CD4-positive, alpha-beta T cell treated with Interleukin-4 for 4 hours (primary cell): ENCODE measurements around the gene TPD52L1.
A peak's percentile ranks its signal among the peaks of the same experiment; 100 is the strongest.
"Not testable (repeated sequence)": the region's sequence is repeated elsewhere in the genome, so short reads cannot be mapped to it uniquely, and the experiment has no call there.

Experiments used
- DNase-seq: peaks from one replicate; pipeline ENCODE4 v3.0.0-alpha.2; 2020

Gene TPD52L1

DNA sequence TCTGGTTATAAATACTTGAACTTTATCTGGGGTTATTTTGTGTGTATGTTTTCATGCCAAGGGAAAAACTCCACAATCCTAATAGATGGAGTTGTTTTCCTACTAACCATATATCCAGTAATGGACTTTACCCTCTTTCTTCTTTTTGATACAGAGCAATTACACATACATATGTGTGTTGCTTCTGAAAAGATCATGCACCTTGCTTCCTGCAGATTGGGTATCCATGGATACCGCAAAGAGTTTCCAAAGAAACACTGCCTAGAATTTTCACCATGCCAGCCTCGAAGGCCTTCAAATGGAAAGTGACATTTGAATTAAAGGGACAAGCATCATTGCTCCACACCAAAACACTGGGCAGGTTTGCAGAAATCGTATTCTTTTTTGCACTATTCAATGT, 121.4 kb downstream of the TPD52L1 start:
- no peak for DNase-seq

DNA sequence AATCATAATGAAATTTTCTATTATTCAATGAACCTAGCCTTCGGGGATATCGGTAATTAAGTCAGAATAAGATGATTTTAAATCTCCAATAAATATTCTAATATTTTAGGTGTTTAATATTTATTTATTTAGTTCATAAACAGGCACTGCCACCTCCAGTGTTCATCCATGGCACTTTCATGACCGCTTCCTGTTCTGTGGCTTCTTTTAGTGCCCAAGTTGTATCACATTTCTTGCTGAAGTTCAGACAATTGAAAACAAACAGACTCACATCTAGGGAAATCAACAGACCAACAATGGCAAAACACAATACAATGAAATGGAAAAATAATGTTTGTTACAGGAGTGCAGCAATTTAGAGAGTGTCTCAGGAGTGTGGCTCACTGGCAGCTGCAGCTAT, 122.2 kb downstream of the TPD52L1 start:
- DNase-seq: no peak

DNA sequence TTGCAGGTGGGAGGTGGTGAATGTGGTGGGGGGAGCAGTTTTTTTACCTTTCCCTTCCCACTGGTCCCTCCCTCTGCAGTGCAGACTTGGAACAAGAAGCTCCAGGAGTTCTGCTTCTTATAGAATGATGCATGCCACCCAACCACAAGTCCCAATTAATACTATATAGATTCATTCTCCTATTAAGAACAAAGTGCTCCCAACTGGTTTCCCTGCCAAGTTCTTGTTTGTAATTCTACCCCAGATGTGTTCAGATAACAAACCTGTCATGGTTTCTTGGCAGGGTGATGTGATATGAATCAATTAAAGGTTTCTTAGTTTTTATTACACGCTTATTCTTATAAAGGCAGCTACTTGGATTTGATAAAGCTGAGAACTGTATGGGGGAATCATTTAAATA, 124.3 kb downstream of the TPD52L1 start:
- DNase-seq: no peak

DNA sequence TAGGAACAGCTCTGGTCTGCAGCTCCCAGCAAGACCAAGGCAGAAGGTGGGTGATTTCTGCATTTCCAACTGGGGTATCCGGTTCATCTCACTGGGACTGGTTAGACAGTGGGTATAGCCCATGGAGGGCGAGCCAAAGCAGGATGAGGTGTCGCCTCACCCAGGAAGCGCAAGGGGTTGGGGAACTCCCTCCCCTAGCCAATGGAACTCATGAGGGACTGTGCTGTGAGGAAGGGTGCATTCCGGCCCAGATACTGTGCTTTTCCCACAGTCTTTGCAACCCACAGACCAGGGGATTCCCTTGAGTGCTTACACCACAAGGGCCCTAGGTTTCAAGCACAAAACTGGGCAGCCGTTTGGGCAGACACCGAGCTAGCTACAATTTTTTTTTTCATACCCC, 126.4 kb downstream of the TPD52L1 start:
- DNase-seq: no peak

DNA sequence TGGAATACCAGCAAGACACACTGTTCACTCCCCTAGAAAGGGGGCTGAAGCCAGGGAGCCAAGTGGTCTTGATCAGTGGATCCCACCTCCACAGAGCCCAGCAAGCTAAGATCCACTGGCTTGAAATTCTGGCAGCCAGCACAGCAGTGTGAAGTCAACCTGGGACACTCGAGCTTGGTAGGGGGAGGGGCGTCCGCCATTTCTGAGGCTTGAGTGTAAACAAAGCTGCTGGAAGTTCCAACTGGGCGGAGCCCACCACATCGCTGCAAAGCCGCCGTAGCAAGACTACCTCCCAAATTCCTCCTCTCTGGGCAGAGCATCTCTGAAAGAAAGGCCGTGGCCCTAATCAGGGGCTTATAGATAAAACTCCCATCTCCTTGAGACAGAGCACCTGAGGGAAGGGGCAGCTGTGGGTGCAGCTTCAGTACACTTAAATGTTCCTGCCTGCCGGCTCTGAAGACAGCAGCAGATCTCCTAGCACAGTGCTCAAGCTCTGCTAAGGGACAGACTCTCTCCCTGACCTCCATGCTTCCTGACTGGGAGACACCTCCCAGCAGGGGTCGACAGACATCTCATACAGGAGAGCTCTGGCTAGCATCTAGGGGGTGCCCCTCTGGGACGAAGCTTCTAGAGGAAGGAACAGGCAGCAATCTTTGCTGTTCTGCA, 126.9 kb downstream of the TPD52L1 start:
- DNase-seq: not testable (repeated sequence)

DNA sequence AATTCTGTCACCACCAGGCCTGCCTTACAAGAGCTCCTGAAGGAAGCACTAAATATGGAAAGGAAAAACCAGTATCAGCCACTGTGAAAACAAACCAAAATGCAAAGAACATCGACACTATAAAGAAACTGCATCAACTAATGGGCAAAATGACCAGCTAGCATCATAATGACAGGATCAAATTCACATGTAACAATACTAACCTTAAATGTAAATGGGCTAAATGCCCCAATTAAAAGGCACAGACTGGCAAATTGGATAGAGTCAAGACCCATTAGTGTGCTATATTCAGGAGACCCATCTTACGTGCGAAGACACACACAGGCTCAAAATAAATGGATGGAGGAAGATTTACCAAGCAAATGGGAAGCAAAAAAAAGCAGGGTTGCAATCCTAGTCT, 128.9 kb downstream of the TPD52L1 start:
- DNase-seq: not testable (repeated sequence)

DNA sequence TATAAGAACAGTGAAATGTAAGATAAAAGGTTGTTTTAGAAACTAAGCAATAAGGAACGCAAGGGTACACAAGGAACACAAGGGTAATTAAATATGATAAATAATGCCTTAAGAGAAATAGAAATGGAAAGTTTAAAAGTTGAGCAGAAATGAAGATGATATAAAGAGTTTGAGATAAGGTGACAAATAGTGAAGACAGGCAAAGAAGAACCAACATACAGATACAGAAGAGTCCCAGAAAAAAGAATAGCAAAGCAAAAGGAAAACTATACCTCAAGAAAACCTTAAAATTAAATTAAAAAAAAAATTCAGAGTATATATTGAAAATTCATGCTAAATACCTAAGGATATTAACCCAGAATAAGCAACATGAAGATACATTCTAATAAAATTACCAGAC, 131.8 kb downstream of the TPD52L1 start:
- no peak for DNase-seq

DNA sequence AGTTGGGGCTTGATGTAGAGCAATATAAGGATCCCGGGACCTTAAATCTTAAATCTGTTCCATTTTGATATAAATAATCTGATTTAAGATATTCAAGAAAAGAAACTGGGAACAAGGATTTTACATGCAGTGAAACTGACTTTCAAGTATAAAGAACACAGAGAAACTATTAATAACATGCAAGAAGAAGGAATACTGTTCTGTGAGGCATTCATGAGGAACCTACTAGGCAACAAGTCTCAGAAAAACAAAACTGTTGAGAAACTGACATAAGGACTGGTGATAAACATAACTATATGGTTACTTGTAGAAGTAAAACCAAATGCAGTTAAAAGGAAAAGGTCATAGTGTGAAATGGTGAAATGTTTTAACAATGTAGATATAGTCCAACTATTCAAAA, 132.4 kb downstream of the TPD52L1 start:
- no peak for DNase-seq

DNA sequence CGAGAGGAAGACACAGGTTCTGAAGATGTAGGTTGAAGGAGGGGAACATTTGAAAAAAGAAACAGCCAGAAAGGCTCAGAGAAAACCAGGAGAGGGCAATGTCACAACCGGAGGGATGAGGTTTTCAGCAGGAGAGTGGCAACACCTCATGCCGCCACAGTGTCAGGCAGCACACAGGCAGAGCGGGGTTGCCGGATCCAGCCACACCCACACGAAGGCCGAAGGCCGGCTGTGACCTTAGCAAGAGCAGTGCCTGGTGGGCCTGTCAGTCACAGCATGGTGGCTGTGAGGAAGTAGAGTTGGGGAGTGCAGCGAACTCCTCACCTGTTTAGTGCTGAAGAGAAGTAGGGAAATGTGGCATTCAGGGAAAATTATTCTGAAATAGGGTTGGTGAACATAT, 134.1 kb downstream of the TPD52L1 start:
- DNase-seq: no peak

DNA sequence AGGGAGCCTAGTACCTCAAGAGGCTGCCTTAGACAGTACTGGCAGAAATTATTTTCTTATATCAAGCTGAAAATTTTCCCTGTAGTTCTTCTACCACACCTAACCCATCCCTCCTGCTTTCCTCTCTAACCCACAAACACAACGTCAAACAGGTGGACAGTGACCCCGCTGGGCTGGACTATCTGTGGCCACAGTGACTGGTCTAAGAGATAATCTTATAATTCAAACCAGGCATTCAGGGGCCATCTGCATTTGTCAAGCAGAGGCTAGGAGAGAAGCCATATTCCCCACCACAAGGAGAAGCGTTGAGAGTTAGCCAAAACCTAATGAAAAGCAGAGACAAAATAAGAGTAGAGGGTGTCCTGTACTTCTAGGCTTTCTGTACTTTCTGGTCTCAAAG, 140.0 kb downstream of the TPD52L1 start:
- DNase-seq: no peak

DNA sequence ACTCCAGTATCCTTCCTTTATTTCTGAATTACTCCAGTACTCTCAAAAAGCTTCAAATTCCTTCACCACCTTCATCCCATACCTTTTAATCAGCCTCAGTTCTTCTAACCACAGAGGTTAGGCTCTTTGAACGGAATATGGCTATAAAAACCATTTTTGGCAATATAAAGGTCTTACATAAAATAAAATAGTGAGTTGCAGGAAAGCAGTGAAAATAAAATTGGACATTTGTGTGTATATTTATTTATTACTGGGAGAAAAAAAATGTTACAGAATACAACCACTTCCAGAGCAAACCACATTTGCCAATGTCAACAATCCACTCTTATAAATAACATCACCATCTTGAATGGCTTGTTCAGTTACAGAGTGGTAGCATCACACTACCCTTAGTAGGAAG, 140.5 kb downstream of the TPD52L1 start:
- no peak for DNase-seq

DNA sequence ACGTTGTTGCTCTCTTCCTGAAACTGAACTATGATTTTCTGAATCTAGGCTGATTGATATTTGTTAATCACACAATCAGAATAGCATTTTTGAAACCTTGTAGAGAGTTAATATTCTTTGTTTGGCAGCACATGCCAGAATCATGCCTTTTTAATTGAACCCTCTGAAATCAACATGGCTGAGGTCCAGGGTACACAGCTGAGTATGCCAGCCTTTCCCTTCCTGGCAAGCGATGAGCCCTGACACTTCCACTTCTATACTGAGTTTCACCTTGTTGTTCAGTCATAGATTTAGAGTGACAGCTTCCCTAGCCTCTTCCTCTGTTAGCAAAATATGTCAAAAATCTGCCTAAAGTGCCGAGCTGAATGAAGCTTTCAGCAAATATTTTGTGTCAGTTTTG, 141.4 kb downstream of the TPD52L1 start:
- no peak for DNase-seq

DNA sequence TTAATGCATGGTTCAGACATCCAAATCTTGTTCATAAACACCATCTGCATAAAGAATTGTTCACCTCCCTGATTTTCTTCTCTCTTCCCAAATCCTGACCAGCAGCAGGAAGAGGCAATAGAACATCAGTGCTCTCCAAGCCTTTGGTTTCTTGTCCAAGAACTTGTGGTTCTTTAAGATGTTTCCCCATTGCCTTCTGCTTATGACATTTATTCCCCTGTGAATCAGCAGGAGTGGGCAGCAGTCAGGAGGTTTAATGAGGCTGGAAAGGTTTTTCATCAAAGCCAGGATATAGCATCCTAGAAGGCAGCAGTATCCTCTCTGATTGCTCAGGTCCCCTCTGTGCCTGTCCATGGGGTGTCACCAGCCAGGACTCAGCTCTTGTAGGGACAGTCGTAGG, 142.9 kb downstream of the TPD52L1 start:
- DNase-seq: no peak

DNA sequence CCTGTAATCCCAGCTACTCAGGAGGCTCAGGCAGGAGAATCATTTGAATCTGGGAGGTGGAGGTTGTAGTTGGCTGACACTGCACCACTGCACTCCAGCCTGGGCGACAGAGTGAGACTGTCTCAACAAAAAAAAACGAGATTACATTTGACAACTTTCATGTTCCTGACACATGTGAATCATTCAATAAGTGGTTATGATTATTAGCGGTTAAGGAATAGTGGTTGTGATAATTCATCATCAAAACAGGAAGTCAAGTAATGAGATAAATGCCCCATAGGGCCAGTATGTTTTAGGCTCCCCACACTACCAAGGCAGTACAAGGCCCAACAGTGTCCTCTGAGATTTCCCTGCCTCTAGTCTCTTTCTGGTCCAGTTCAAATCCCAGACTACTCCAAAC, 145.7 kb downstream of the TPD52L1 start:
- DNase-seq: peak; percentile 55

DNA sequence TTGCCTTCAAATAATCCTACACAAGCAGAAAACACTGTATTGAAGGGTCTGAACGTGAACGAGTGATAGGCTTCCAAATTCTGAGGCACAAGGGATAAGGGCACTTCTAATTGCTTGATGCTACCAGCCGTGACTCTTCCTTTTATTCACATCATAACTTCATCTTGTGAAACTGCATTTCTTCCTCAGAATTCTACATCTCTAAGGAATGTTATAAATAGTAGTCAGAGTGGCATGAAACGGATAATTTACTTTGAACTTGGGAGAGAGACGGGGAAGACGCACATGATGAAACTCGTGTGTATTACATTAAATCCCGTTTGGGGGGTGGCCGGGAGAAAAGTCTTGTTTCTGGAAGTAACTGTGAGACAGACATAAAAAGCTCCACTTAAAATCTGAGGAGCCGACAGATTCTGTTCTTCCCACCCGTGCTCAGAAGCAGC, 147.4 kb downstream of the TPD52L1 start:
- DNase-seq: no peak

DNA sequence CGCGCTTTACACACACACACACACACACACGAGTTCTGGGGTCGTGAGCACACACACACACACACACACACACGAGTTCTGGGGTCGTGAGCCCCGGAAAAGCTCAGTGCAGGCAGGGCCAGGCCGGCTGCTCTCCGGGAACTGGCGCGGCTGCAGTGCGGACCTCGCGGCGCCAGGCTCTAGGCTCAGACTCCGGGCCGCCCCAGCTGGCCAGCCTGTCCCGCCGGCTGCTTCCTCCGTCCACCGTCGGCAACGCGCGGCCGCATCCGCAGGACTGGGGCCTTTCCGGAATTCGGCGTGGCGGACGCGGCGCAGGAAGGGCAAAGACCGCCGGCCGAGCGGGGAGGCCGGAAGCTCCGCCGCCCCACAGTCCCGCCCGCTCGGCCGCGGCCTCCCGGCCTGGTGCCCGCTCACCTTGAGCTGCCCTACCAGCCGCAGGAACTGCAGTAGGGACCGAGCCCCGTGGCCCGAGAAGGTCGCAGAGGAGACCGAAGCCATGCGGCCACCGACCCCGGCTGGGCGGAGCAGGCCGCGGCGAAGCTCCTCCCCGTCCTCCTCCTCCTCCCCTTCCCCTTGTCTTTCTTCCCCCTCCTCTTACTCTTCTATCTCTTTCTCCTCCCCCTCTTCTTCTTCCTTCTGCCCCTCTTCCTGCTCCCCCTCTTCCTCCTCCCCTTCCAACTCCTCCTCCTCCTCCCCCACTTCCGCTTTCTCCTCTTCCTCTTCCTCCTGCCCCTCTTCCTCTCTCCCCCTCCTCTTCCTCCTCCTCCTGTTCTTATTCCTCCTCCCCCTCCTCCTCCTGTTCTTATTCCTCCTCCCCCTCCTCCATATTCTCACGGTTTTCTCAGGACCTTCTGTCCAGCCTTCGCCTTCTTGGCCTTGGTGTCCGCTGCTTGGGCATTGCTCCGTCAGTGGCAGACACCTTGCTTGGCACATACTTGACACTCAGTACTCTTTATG, 148.1 kb downstream of the TPD52L1 start, which contains the start of gene HDDC2:
Gene HDDC2, minus strand, starts transcription at position 533 of the 957 bp plus-strand sequence. Its CDS starts 35 bp downstream, at position 498.
- peak; percentile 13 for DNase-seq

DNA sequence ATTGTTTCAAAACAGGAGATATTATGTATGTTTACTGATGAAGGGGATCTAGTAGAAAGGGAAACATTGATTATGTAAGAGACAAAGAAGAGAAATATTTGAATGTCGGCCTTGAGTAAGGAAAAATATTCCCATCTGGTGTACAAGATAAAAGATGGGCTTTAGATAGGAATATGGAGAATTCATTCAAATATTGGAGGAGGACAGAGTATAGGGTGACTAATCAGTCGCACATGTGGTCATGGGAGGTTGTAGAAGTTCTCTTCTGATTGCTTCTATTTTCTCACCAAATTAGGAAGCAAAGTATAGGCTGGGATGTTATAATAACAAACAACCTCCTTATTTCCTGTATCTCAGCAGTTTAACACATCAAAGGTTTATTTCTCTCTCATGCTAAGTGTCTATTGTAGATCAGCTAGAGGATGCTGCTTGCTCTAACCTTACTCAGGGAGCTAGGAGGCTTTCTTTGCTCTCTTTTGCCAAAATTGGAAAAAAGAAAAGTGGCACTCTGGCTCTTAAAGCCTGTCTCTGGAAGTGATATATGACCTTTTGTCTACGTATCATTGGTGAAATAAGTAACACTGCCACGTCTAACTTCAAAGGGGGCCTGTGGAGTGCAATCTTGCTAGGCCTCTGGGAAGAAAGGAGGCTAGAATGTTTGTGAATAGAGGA, 149.4 kb downstream of the TPD52L1 start:
- DNase-seq: peak; percentile 50

DNA sequence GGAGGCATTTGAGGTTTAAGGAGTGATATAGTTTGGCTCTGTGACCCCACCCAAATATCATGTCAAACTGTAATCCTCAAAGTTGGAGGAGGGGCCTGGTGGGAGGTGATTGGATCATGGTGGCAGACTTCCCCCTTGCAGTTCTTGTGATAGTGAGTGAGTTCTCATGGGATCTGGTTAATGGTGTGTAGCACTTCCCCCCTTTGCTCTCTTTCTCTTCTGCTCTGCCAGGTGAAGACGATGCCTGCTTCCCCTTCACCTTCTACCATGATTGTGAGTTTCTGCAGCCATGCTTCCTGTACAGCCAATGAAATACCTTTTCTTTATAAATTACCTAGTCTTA, 149.9 kb downstream of the TPD52L1 start:
- no peak for DNase-seq

DNA sequence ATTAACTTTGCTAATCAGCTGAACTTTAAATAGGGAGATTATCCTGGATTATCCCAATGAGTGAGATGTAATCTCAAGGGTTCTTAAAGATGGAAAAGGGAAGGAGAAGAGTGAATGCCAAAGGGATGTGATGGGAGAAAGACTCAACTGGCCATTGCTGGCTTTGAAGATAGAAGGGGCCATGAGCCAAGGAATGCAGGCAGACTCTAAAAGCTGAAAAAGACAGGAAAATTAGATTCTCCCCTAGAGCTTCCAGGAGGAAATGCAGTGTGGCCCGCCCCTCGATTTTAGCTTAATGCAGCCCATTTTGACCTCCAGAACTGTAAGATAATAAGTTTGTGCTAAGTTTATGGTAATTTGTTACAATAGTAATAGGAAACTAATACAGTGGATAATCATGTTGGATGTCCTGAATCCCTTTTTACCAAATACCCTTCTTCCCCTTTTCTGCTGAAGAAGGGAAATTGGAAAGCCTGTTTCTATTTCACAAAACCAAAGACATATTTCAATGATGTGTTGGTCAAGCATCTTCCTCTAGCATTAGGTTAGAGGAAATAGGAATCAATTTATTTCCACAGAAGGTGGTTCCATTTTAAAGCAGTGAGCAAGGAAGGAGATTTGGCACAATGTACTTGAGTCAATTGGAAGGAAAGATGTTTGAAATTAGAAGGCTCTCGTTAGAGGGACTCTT, 151.5 kb downstream of the TPD52L1 start:
- no peak for DNase-seq

DNA sequence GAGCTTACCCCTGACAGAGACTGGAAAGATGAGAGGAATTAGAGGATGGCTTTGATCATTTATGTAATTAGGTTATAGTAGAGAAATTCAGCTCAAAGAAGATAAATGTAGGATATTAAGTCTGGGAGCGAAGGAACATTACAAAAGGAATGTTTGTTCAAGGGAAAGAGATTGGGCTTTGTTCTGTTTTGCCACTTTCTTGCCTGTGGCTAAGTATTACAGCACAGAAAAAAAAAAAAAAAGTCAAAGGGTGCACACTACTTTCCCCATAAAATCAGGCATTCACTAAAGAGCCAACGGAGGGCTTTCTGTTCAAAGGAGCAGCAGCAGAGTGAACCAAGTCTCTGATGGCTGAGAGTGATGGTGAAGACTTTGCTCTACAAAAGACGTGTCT, 153.2 kb downstream of the TPD52L1 start:
- DNase-seq: no peak

DNA sequence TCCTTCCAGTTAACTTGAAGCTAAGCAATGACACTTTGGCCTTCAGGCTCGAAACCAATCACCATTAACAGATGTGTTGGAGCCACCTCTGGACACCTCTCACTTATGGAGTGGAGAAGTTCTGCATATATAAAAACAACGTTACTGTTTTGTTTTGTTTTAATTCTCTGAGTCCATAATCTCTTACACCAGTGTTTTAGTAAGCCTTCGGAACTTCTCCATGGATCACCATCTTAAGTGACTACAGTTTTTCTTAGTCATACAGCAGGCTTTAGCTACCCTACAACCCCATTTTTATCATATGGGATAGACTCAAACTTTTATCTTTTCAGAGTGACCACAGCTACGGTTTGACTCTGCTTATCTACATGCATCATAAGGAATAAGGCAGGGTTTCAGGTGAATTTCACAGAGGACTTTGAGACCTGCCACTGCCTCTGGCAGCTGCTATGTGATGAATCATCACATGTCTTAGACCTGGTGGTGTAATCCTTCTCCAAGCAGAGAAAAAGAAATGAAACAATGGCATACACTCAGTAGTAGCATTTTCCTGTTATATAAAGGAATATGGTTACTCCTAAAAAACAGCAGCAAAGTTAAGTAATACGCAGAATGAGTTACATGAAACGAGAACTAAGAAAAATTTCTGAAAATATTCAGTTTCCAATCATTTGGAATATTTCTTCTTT, 153.7 kb downstream of the TPD52L1 start:
- DNase-seq: no peak

DNA sequence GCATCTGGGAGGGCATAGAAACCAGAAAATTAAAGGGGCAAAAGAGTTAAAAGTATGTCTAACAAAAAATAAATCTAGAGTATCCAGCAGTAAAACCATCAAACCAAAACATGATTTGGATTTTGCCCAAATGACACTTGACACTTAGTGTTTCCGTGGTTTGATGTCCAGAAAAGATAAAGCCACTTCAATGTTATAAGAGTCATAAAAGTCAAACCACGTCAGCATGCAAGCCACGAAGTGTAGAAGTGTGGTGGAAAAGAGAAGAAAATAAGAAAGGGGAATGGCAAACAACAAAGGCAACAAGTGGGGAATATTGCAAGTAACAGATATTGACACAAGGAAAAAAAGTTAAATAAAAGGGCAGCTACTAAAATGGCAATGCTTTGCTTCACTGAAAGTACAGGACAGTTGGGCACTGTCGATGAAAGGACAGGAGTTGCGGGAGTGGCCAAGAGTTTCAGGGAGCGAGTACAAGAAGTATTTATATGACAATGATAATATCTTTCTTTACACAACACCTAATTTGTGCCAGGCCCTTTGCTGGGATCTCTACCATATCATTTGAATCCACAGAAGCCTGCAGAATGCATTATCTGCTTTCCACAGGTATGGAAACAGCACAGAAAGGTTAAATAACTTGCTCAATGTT, 154.5 kb downstream of the TPD52L1 start:
- DNase-seq: no peak
